ENCODE data around the gene MOAP1.
"Not testable (repeated sequence)": the region's sequence is repeated elsewhere in the genome, so short reads cannot be mapped to it uniquely, and the experiment has no call there.

Gene MOAP1

GRCh38 chr14:93183596-93184317 lies 940 bp downstream of the MOAP1 start:
- DNase-seq = no peak

- DNase-seq = no peak
Measured at GRCh38 chr14:93175492-93175891, 9.2 kb downstream of the MOAP1 start.

- not testable (repeated sequence) for DNase-seq
Measured at GRCh38 chr14:93174731-93175130, 10.0 kb downstream of the MOAP1 start.

- DNase-seq = no peak
Measured at GRCh38 chr14:93173943-93174395, 10.7 kb downstream of the MOAP1 start.

GRCh38 chr14:93171376-93171775 lies 13.3 kb downstream of the MOAP1 start:
- DNase-seq = no peak

GRCh38 chr14:93170141-93170540 lies 14.6 kb downstream of the MOAP1 start:
- DNase-seq = not testable (repeated sequence)

- not testable (repeated sequence) for DNase-seq
Measured at GRCh38 chr14:93169619-93170018, 15.1 kb downstream of the MOAP1 start.

- not testable (repeated sequence) for DNase-seq
Measured at GRCh38 chr14:93168610-93169009, 16.1 kb downstream of the MOAP1 start.

- not testable (repeated sequence) for DNase-seq
Measured at GRCh38 chr14:93165271-93166265, 19.1 kb downstream of the MOAP1 start.

- no peak for DNase-seq
Measured at GRCh38 chr14:93163564-93163963, 21.1 kb downstream of the MOAP1 start.

- no peak for DNase-seq
Measured at GRCh38 chr14:93161411-93161940, 23.2 kb downstream of the MOAP1 start.

- no peak for DNase-seq
Measured at GRCh38 chr14:93160353-93160801, 24.3 kb downstream of the MOAP1 start.

GRCh38 chr14:93159625-93160352 lies 24.9 kb downstream of the MOAP1 start:
- not testable (repeated sequence) for DNase-seq

GRCh38 chr14:93158349-93158748 lies 26.3 kb downstream of the MOAP1 start:
- DNase-seq = not testable (repeated sequence)

GRCh38 chr14:93156693-93157369 lies 27.9 kb downstream of the MOAP1 start:
- no peak for DNase-seq

GRCh38 chr14:93155667-93156066 lies 29.0 kb downstream of the MOAP1 start:
- DNase-seq = no peak

- DNase-seq = no peak
Measured at GRCh38 chr14:93153121-93153520, 31.6 kb downstream of the MOAP1 start.

GRCh38 chr14:93150227-93151208 lies 34.2 kb downstream of the MOAP1 start:
- no peak for DNase-seq

GRCh38 chr14:93148979-93149378 lies 35.7 kb downstream of the MOAP1 start:
- DNase-seq = no peak

- DNase-seq = no peak
Measured at GRCh38 chr14:93146119-93146518, 38.6 kb downstream of the MOAP1 start.

All from NCI-H2081 treated with DMSO at 0.1 percent for 48 hours (cell line).